ENCODE results near the gene DAAM1. TPM values are rescaled to one million over a fixed set of nuclear protein-coding genes. Genes with fewer than 3 reads are reported as not detected.

Gene DAAM1
- total RNA-seq, 1 donor from 2014 or later, result 42.0 TPM

DNA sequence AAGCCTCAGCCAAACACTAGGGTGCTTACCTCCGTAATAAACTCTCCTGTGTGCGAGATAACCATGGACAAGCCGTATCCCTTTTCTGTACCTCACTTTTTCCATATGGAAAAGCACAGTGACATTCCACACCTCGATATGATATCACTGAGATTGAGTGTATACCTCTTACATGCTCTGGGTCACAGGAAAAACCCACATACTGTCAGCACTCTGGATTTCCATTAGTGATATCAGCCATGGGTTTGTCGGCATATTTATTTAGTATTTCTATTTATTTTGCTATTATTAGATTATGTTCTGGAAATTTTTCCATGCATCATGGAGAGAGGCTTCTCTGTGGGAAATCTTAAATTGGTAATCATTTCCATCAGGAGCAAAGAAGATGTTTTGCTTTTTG is 28.0 kb upstream of the DAAM1 start:
- H3K9me3 ChIP-seq, result no peaks in the 10 kb centered on the region
- intact Hi-C loops (cut with DNase I), result no loop called here
- H3K4me1 ChIP-seq, result peaks cover 12% of the 10 kb centered on the region
- H3K27me3 ChIP-seq, result no peaks in the 10 kb centered on the region
- no peaks in the 10 kb centered on the region for H3K36me3 ChIP-seq
- no peak for DNase-seq (ENCODE audit: extremely low spot score in 2 of 2)
- no peak overlapping the region for H3K27ac ChIP-seq
- no peak overlapping the region for H3K4me3 ChIP-seq
- TF ChIP-seq, protein P1, sequence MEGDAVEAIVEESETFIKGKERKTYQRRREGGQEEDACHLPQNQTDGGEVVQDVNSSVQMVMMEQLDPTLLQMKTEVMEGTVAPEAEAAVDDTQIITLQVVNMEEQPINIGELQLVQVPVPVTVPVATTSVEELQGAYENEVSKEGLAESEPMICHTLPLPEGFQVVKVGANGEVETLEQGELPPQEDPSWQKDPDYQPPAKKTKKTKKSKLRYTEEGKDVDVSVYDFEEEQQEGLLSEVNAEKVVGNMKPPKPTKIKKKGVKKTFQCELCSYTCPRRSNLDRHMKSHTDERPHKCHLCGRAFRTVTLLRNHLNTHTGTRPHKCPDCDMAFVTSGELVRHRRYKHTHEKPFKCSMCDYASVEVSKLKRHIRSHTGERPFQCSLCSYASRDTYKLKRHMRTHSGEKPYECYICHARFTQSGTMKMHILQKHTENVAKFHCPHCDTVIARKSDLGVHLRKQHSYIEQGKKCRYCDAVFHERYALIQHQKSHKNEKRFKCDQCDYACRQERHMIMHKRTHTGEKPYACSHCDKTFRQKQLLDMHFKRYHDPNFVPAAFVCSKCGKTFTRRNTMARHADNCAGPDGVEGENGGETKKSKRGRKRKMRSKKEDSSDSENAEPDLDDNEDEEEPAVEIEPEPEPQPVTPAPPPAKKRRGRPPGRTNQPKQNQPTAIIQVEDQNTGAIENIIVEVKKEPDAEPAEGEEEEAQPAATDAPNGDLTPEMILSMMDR (IDR thresholded peaks at IDR 0.05), result no peak
- TF ChIP-seq POLR2A (IDR thresholded peaks at IDR 0.05) (no peak), POLR2AphosphoS5 (IDR thresholded peaks at IDR 0.05; ENCODE audit: insufficient read depth in 1 of 2, low read depth in 1 of 2) (no peak)

DNA sequence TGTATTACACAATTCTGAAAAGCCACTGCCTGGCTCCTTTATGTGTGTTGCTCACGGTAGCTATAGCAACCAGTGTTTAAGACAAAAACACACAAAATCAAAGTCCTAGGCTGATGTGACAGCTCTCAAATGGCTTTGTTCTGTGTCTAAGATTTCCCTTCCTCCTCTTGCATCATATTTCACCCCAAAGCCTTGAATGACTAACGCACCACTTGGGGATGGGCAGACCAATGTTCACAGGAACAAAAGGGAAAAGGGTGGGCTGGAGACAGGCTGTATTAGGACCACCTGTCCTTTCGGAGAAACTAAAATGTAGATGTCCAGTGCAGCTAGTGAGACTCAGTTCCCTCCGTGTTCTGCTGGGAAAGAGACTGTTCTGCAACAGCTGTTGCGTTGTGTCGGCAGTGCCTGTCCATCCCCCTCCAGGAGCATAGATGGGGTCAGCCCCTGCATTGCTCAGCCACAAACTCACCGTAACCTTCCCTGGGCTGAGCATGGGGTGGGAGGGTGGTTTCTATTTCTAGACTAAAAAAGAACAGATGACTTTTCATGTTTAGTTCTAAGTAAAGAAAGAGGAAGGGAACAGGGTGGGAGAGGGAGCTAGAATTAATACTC is 26.8 kb upstream of the DAAM1 start:
- no peak for DNase-seq (ENCODE audit: extremely low spot score in 2 of 2)
- intact Hi-C loops (cut with DNase I), result no loop called here
- H3K9me3 ChIP-seq, result no peaks in the 10 kb centered on the region
- H3K36me3 ChIP-seq, result no peaks in the 10 kb centered on the region
- H3K4me1 ChIP-seq, result peaks cover 12% of the 10 kb centered on the region
- TF ChIP-seq, protein P1 (IDR thresholded peaks at IDR 0.05), result no peak
- no peak for TF ChIP-seq POLR2AphosphoS5 (IDR thresholded peaks at IDR 0.05; ENCODE audit: insufficient read depth in 1 of 2, low read depth in 1 of 2)
- TF ChIP-seq POLR2A (IDR thresholded peaks at IDR 0.05), result no peak
- H3K27me3 ChIP-seq, result no peaks in the 10 kb centered on the region
- H3K4me3 ChIP-seq, result peak overlapping the region in 1 of 2 donors; percentile 14
- no peak overlapping the region for H3K27ac ChIP-seq

DNA sequence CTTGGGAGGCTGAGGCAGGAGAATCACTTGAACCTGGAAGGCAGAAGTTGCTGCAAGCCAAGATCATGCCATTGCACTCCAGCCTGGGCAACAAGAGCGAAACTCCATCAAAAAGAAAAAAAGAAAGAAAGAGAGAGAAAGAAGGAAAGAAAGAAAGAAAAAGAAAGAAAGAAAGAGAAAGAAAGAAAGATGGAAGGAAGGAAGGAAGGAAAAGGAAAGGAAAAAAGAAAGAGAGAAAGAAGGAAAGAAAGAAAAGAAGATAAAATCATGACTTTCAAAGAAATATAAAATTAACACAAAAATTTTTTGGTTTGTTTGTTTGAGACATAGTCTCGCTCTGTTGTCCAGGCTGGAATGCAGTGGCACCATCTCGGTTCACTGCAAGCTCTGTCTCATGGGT is 22.2 kb upstream of the DAAM1 start:
- no peak for DNase-seq (ENCODE audit: extremely low spot score in 2 of 2)
- no peaks in the 10 kb centered on the region for H3K9me3 ChIP-seq
- H3K27me3 ChIP-seq, result no peaks in the 10 kb centered on the region
- H3K36me3 ChIP-seq, result no peaks in the 10 kb centered on the region
- H3K4me1 ChIP-seq, result peaks cover 6% of the 10 kb centered on the region
- no peak for TF ChIP-seq POLR2A (IDR thresholded peaks at IDR 0.05)
- TF ChIP-seq, protein P1 (IDR thresholded peaks at IDR 0.05), result no peak
- TF ChIP-seq POLR2AphosphoS5 (IDR thresholded peaks at IDR 0.05; ENCODE audit: insufficient read depth in 1 of 2, low read depth in 1 of 2), result no peak
- H3K4me3 ChIP-seq, result no peak overlapping the region
- no peak overlapping the region for H3K27ac ChIP-seq
- intact Hi-C loops (cut with DNase I), result no loop called here

DNA sequence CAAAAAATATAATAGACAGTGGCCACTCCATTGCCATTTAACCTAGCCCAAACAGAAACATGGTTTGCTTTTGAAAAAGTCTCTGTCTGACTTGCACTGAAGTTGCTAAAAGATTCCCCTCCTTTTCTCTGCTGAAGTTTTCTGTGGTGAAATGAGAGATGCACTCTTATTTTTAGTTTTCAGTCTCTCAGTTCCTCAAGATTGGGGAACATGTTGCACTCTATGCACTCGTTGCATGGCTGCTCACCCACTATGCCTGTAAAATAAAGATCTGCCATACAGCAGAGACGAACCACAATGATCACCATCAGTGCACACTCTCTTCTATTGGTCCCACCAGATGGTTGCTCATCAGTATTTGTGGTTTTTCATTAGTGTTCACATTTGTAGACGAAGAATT is 13.1 kb upstream of the DAAM1 start:
- H3K4me3 ChIP-seq, result no peak overlapping the region
- H3K27ac ChIP-seq, result no peak overlapping the region
- no peaks in the 10 kb centered on the region for H3K9me3 ChIP-seq
- TF ChIP-seq POLR2A (IDR thresholded peaks at IDR 0.05) (no peak), POLR2AphosphoS5 (IDR thresholded peaks at IDR 0.05; ENCODE audit: insufficient read depth in 1 of 2, low read depth in 1 of 2) (no peak)
- TF ChIP-seq, protein P1 (IDR thresholded peaks at IDR 0.05), result no peak
- H3K27me3 ChIP-seq, result no peaks in the 10 kb centered on the region
- no peak for DNase-seq (ENCODE audit: extremely low spot score in 2 of 2)
- no peaks in the 10 kb centered on the region for H3K4me1 ChIP-seq
- intact Hi-C loops (cut with DNase I), result no loop called here
- no peaks in the 10 kb centered on the region for H3K36me3 ChIP-seq

DNA sequence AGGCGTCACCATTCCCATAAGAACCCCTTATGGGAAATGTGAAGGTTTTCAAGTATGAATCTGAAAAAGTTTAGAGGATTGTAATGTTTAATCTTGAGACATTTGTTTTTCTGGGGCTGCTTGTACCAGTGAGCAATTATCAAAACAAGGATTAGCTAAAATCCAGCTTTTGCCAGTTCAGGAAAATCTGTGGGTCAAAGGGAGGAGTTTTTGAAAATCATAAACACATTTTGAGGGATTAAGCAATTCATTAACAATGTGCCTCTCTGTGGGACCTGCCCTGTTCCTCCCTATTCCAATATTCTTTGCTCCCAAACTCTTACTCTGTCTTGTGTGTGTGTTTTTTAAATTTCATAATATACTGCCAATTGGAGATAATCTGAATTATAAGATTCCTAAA is 11.7 kb upstream of the DAAM1 start:
- DNase-seq (ENCODE audit: extremely low spot score in 2 of 2), result no peak
- H3K36me3 ChIP-seq, result no peaks in the 10 kb centered on the region
- TF ChIP-seq POLR2AphosphoS5 (IDR thresholded peaks at IDR 0.05; ENCODE audit: insufficient read depth in 1 of 2, low read depth in 1 of 2) (no peak), POLR2A (IDR thresholded peaks at IDR 0.05) (no peak)
- TF ChIP-seq, protein P1 (IDR thresholded peaks at IDR 0.05), result no peak
- no peaks in the 10 kb centered on the region for H3K27me3 ChIP-seq
- no peaks in the 10 kb centered on the region for H3K9me3 ChIP-seq
- H3K27ac ChIP-seq, result no peak overlapping the region
- H3K4me1 ChIP-seq, result no peaks in the 10 kb centered on the region
- no peak overlapping the region for H3K4me3 ChIP-seq
- intact Hi-C loops (cut with DNase I), result no loop called here
